AG20443 (cell line): ENCODE measurements around the gene MAML3.

Experiments
- DNase-seq: peaks from one replicate; pipeline ENCODE4 v3.0.0; 2012; ENCODE audit warnings: low spot score, mixed read lengths

MAML3 gene

GRCh38 chr4:140156529-140157171, 2.7 kb upstream of the MAML3 start:
- DNase-seq: no peak

- no peak for DNase-seq
Measured at GRCh38 chr4:140154572-140154891, 548 bp upstream of the MAML3 start.

- no peak for DNase-seq
Measured at GRCh38 chr4:140153419-140153717, 616 bp downstream of the MAML3 start.

GRCh38 chr4:140152751-140153418, 1.1 kb downstream of the MAML3 start:
- peak; percentile 48 for DNase-seq

- peak; percentile 48 for DNase-seq
Measured at GRCh38 chr4:140152013-140152703, 1.8 kb downstream of the MAML3 start.

- DNase-seq: no peak
Measured at GRCh38 chr4:140151699-140152012, 2.3 kb downstream of the MAML3 start.

GRCh38 chr4:140150886-140151698, 2.9 kb downstream of the MAML3 start:
- DNase-seq: peak; percentile 86

GRCh38 chr4:140150636-140150885, 3.4 kb downstream of the MAML3 start:
- no peak for DNase-seq

- DNase-seq: peak; percentile 48
Measured at GRCh38 chr4:140149846-140150635, 3.9 kb downstream of the MAML3 start.

- no peak for DNase-seq
Measured at GRCh38 chr4:140144050-140144449, 9.9 kb downstream of the MAML3 start.

- no peak for DNase-seq
Measured at GRCh38 chr4:140141210-140141835, 12.7 kb downstream of the MAML3 start.

GRCh38 chr4:140140566-140140965, 13.4 kb downstream of the MAML3 start:
- DNase-seq: no peak

GRCh38 chr4:140138428-140138827, 15.6 kb downstream of the MAML3 start:
- no peak for DNase-seq

- no peak for DNase-seq
Measured at GRCh38 chr4:140137671-140138070, 16.3 kb downstream of the MAML3 start.

GRCh38 chr4:140136509-140136908, 17.5 kb downstream of the MAML3 start:
- DNase-seq: peak; percentile 66

GRCh38 chr4:140135529-140136088, 18.4 kb downstream of the MAML3 start:
- peak; percentile 29 for DNase-seq

GRCh38 chr4:140134746-140135425, 19.1 kb downstream of the MAML3 start:
- DNase-seq: no peak

GRCh38 chr4:140133576-140133975, 20.4 kb downstream of the MAML3 start:
- no peak for DNase-seq

- no peak for DNase-seq
Measured at GRCh38 chr4:140131675-140132229, 22.2 kb downstream of the MAML3 start.

GRCh38 chr4:140130677-140131076, 23.3 kb downstream of the MAML3 start:
- peak; percentile 18 for DNase-seq

GRCh38 chr4:140127422-140127821, 26.6 kb downstream of the MAML3 start:
- no peak for DNase-seq
